Gastroesophageal sphincter (tissue), 3 donors: ENCODE measurements around the gene SDS.

ENCODE experiments used
- POLR2AphosphoS5 ChIP-seq: sonication (generic); formaldehyde crosslinking; IDR thresholded peaks from one replicate; pipeline ENCODE4 v1.6.1; 2017; ENCODE audit warnings: antibody characterized with exemption
- TF ChIP-seq, protein P1 (sequence below), 4 experiments: fragments of 200-600 bp in 2 of 4; fragments of 450-650 bp in 2 of 4; sonication (generic) in 1 of 4; IDR thresholded peaks; one replicate each; pipeline ENCODE4 v1.5.1; 2017 to 2019; ENCODE audit warnings: antibody characterized with exemption in 4 of 4, mild to moderate bottlenecking in 2 of 4, moderate library complexity in 2 of 4

DNA sequence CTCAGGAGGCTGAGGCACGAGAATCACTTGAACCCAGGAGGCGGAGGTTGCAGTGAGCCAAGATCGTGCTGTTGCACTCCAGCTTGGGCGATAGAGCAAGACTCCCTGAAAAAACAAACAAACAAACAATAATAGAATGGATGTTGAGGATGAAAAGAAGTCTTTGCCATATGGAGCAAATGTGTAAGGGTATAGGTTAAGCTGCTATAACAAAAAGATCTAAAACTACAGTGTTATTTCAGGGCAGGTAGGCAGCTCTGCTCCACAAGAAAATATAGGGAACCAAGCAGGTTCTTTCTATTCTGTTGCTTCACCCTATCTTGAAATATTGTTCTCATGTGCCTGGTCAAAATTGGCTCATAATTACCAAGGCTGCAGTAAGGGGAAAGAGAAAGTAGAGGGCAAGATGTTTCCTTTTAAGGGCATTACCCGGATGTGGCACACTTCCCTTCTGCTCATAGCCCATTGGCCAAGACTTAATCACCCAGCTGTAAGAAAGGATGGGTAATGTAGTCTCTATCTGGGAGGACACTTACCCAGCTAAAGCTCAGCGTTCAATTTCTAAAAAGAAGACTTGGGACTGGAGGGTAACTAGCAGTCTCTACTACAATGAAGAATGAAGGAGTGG, 42.0 kb upstream of the SDS start:
- no peak for TF ChIP-seq POLR2AphosphoS5
- TF ChIP-seq, protein P1, sequence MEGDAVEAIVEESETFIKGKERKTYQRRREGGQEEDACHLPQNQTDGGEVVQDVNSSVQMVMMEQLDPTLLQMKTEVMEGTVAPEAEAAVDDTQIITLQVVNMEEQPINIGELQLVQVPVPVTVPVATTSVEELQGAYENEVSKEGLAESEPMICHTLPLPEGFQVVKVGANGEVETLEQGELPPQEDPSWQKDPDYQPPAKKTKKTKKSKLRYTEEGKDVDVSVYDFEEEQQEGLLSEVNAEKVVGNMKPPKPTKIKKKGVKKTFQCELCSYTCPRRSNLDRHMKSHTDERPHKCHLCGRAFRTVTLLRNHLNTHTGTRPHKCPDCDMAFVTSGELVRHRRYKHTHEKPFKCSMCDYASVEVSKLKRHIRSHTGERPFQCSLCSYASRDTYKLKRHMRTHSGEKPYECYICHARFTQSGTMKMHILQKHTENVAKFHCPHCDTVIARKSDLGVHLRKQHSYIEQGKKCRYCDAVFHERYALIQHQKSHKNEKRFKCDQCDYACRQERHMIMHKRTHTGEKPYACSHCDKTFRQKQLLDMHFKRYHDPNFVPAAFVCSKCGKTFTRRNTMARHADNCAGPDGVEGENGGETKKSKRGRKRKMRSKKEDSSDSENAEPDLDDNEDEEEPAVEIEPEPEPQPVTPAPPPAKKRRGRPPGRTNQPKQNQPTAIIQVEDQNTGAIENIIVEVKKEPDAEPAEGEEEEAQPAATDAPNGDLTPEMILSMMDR (IDR thresholded peaks at IDR 0.05), result no peak
